GM18505 (cell line): ENCODE measurements around the gene CCDC157.
"Not testable (repeated sequence)": the region's sequence is repeated elsewhere in the genome, so short reads cannot be mapped to it uniquely, and the experiment has no call there.

ENCODE experiments used
- ATAC-seq: cut with Tn5 transposase; IDR thresholded peaks from one replicate; pipeline ENCODE4 v1.9.1; 2021; ENCODE audit not compliant: unreplicated experiment
- POLR2A ChIP-seq: IDR thresholded peaks from 4 replicates; pipeline ENCODE4 v1.6.1; 2011; ENCODE audit warnings: borderline replicate concordance; ENCODE audit not compliant: insufficient read depth, insufficient read length; ENCODE audit errors: extremely low read depth

The CCDC157 gene

GRCh38 chr22:30397656-30398635 is 41.1 kb downstream of the CCDC157 start:
- no peak for ATAC-seq

GRCh38 chr22:30398685-30399680 is 42.2 kb downstream of the CCDC157 start:
- TF ChIP-seq POLR2A = no peak
- ATAC-seq = no peak

More at GRCh38 chr22:30397656-30398635, 41.1 kb downstream of the CCDC157 start:
- no peak for TF ChIP-seq POLR2A

GRCh38 chr22:30399718-30400117 is 42.9 kb downstream of the CCDC157 start:
- TF ChIP-seq POLR2A = no peak
- no peak for ATAC-seq

GRCh38 chr22:30400159-30400558 is 43.4 kb downstream of the CCDC157 start:
- no peak for TF ChIP-seq POLR2A
- no peak for ATAC-seq

GRCh38 chr22:30401024-30401423 is 44.2 kb downstream of the CCDC157 start:
- not testable (repeated sequence) for ATAC-seq

GRCh38 chr22:30402028-30402765 is 45.4 kb downstream of the CCDC157 start:
- TF ChIP-seq POLR2A = no peak
- ATAC-seq = no peak

- not testable (repeated sequence) for ATAC-seq
Measured at GRCh38 chr22:30402766-30403104, 45.9 kb downstream of the CCDC157 start.

GRCh38 chr22:30404307-30404706 is 47.5 kb downstream of the CCDC157 start:
- no peak for TF ChIP-seq POLR2A

GRCh38 chr22:30405731-30406130 is 48.9 kb downstream of the CCDC157 start:
- TF ChIP-seq POLR2A = no peak
- no peak for ATAC-seq

More at GRCh38 chr22:30404307-30404706, 47.5 kb downstream of the CCDC157 start:
- ATAC-seq = no peak

- no peak for ATAC-seq
- TF ChIP-seq POLR2A = no peak
Measured at GRCh38 chr22:30406400-30406799, 49.6 kb downstream of the CCDC157 start.

- no peak for ATAC-seq
- no peak for TF ChIP-seq POLR2A
Measured at GRCh38 chr22:30408388-30409102, 51.7 kb downstream of the CCDC157 start.

GRCh38 chr22:30411780-30412179 is 55.0 kb downstream of the CCDC157 start:
- TF ChIP-seq POLR2A = no peak
- no peak for ATAC-seq
